Fibroblast of lung (primary cell): ENCODE measurements around the gene SEPTIN2.

Experiments used
- CTCF ChIP-seq, 2 donors: IDR thresholded peaks in 1 of 2; conservative IDR thresholded peaks in 1 of 2; 1 replicate in 1 of 2; 2 replicates in 1 of 2; pipeline ENCODE4 v1.5.1; 2011 to 2012; ENCODE audit warnings: low read length in 2 of 2, control low read depth in 1 of 2, inconsistent platforms in 1 of 2, low read depth in 1 of 2, mild to moderate bottlenecking in 1 of 2
- EZH2 ChIP-seq: IDR thresholded peaks from 2 replicates; pipeline ENCODE4 v1.5.1; 2012; ENCODE audit warnings: low read length, control low read depth, mild to moderate bottlenecking; ENCODE audit errors: missing control alignments

DNA sequence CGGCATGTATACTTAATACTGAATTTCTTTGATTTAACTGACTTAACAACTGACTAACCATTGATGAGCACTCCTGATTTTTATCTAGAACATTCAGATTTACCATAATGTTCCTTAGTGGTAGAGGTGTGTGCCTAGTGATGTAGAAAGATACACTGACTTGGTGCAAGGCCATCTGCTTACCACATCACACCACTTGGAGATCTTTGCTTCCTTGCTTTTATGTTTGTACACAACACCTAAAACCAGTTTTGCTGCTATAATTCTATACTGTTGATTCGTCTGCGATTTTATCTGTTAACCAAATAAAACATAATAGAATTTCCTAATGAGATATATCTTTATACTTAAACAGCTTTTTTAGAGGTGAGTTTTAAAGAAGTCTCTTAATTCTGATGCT lies 36.5 kb downstream of the SEPTIN2 start:
- no peak for TF ChIP-seq EZH2
- no peak for TF ChIP-seq CTCF (conservative IDR thresholded peaks at IDR 0.05 in 1 of 2, IDR thresholded peaks at IDR 0.05 in 1 of 2; ENCODE audit: low read depth in 1 of 2, low read length in 2 of 2)
